ENCODE measurements around the gene CST9L.

CST9L gene

DNA sequence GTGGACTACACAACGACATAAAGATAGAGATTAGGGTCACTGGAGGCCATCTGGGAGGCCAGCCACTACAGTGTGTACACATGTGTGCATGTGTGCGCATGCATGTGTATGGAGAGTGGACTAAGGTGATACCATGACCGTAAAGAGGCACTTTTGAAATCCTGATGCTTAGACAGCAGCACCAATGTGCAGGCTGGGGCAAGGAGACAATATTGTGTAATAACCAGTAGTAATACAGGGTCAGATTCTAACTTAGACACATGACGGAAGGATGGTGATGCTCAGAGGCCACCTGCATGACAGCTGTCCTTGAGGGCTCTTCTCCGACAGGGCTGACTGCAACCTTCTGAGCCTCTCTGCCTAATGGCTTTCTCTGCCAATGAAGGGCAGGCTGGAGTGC lies 25.5 kb downstream of the CST9L start:
- no peak for FAIRE-seq

DNA sequence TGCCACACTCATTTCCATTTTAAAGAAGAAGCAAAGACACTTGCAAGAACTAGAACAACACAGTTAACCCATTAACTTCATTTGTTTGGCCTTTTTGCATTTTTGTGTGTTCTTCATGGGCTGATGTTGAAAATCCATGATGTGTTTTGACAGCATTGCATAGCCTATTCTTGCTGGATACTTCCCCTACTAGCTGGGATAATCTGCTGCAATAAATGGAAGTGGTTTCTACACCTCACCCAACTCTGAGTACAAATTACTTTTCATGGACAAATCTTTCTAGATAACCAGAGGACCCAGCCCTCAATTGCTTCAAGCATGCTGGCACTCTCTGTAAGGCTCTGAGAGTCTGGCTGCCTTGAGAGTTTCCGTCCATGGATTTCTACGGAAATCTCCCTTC lies 26.5 kb downstream of the CST9L start:
- FAIRE-seq: no peak

DNA sequence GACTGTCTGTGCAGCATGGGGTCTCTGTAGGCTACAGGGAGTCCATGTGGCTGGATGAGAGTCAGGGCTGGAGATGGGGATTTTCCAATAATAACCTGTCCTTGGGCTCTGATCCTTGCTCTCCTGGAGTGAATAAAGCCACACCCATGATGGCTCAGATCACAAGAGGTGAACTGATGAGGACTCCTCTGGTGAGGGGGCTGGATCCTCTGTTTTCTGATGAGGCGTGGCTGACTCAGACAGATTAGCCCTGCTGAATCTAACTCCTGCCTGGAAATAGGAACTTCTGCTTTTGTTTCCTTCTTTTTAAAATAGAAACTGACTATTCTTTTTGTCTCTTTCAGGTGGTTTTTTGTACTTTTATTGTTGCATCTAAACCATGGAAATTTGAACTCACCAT lies 27.0 kb downstream of the CST9L start:
- no peak for FAIRE-seq

DNA sequence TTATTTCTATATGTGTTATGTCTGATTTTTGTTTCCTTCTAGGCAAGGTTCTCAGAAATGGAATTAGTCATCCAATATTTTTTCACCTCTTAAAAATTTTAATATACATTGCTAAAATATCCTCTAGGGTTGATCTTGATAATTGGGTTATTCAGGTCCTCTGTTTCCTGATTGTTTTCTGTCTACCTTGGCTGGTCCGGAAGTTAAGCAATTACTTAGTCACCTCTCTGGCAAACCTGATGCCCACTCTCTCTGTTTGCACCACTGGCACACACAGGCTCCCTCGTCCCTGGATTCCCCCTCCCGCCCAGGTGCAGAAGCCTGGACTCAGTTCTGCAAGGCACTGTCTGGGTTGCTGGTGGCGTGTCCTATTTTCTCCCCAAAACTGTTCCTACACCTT lies 27.7 kb downstream of the CST9L start:
- no peak for FAIRE-seq

DNA sequence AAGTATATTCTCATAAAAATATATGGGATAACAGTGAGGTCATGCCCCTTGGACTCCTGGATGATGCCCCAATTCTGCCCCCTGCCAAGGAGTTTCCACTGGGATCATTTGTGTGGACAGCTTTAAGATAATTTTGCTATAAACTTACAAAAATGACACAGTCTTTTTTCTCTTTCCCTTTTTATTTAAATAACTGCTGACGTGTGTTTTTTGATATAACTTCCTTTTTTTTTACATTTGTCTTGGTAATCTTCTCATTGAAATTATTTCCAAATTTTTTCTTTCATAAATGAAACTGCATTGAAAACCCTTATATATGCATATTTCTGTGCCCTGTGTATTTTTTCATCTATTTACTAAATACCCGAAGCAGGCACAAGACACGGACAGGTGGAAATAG lies 31.3 kb downstream of the CST9L start:
- no peak for FAIRE-seq

DNA sequence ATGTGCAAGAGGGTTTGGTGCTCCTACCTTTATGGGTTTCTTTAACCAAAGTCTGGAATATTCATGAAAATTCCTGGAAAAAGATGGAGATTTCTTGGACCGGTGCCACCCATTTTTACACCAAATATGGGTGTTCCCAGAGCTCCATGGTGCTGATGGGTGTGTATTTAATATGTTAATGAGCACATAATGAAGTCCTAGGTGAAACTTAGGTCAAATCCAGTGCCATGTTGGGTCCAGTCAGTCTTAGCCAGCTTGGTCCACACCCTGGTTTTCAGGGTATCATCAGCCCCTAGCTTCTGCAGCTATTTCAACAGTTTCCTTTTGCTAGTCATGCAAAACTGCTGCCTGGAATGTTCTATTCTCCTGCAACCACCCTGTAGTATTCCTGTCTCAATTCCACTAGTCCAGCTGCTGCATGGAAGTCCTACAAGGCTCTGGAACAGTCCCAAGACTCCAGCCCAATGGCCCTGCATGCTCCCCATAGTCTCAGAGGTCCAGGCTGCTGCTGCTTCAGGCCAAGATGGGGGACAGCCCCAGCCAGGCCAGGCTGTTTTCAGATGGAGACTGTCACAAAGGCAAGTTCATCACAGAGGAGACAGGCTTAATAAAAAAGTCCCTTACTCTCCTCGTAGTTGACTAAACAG lies 31.8 kb downstream of the CST9L start:
- FAIRE-seq: no peak

DNA sequence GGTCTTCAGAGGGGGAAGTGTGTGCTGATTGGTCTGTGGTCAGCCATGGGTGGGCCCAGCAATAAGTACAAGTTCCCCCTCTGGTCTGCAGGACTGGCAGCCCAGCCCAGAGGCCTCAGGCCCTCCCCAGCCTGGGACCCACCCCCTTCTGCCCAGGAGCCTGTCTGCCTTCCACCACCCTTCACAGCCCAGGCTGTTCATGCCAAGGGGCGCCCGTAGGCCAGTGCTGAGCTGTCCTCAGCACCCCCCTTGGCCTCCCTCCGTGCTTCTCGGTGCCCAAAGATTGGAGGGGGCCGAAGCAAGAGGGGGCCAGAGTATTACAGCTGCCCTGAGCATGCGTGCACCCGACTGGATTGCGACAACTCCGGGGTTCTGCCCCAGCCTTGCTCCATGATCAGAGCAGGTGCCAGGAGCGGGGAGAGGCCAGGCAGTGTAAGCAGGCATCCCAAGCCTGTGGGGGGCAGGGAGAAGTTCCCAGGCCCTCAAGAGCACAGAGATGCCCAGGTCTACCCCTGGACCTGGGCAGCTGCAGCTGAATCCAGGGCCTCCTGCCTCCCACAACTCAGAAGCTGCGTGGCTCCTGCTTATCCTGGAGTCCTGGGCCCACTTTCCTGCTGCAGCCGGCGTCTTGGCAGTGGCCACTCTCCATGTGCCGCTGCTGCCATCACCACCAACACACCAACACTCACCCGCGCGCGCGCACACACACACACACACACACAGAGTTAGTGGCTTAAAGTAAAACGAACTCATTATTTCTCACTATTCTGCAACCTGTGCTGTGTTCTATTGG lies 33.3 kb downstream of the CST9L start:
- FAIRE-seq: no peak

DNA sequence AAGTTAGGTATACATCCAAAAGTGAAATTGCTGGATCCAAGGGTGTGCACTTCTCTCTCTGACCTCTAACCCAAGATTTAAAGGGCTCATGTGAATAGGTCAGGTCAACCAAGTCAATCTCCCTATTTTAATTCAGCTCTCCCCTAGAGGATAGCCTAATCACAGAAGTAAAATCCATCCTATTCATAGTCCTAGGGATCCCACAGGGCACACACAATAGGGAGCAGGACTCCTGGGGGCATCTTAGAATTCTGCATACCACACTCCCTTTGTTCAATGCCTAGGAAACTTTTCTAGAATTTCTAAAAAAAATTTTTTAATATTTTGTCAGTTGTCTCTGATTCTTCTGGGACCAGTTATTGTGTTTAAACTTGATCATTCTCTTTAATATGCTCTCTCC lies 35.1 kb downstream of the CST9L start:
- no peak for FAIRE-seq

DNA sequence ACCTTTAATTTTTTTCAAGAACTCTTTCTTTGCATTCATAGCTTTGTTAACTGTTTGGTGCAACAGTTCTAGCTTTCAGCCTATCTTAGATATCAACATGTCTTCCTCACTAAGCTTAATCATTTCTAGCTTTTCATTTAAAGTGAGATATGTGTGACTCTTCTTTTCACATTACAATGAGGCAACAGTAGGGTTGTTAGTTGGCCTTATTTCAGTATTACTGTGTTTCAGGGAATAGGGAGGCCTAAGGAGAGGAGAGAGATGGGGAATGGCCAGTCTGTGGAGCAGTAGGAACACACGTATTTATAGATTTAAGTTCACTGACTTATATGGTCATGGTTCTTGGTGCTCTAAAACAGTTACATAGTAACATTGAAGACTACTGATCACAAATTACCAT lies 35.8 kb downstream of the CST9L start:
- no peak for FAIRE-seq

DNA sequence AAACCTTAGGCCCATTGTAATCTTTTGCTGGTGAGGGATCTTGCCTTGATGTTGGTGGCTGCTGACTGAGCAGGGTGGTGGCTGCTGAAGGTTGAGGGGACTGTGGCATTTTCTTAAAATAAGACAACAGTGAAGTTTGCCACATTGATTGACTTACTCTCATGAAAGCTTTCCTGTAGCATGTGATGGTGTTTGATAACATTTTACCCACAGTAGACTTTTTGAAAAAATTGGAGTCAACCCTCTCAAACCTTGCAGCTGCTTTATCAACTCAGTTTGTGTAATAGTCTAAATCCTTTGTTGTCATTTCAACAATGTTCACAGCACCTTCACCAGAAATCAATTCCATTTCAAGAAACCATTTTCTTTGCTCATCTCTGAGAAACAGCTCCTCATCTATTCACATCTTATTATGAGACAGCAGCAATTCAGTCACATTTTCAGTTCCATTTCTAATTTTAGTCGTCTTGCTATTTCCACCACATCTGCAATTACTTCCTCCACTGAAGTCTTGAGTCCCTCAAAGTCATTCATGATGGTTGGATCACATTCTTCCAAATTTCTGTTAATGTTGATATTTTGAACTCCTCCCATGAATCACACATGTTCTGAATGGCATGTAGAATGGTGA lies 37.2 kb downstream of the CST9L start:
- no peak for FAIRE-seq

DNA sequence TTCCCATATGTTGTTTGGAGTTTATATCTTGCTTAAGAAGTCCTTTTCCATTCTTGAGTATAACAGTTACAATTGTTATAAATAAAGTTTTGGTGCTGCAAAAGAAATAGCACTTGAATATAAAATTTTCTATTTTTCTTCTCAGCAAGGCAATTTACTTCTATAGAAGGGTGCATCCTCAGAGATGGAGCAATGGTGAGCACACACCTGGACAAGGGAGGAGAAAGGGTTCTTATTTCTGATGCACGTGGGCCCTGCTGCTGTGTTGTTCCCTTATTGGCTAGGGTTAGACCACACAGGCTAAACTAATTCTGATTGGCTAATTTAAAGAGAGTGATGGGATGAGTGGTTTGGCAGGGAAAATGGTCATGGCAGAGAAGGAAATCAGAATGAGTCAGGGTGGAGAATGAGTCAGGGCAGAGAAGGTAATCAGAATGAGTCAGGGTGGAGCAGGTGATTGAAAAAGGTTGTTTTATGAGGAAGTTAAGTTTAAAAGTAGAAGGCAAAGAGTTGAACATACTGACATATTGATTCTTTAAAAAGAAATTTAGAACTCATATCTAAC lies 39.3 kb downstream of the CST9L start:
- FAIRE-seq: no peak

DNA sequence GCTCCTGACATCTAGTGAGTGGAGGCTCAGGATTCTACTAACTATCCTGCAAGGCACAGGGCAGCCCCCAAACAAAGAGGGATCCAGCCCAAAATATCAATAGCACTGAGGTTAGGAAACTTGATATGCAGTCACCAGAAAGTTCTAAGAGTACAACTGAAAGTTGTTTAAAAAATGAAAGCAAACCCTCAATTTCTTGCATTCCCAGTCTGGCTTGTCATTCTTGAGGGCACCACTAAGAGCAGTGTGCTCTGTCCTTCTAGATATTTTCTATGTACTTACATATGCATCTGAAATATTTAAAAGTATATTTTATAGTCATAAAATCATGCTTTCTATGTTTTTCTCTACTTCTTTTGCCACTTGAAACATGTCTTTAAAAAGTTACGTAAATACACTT lies 41.4 kb downstream of the CST9L start:
- no peak for FAIRE-seq

DNA sequence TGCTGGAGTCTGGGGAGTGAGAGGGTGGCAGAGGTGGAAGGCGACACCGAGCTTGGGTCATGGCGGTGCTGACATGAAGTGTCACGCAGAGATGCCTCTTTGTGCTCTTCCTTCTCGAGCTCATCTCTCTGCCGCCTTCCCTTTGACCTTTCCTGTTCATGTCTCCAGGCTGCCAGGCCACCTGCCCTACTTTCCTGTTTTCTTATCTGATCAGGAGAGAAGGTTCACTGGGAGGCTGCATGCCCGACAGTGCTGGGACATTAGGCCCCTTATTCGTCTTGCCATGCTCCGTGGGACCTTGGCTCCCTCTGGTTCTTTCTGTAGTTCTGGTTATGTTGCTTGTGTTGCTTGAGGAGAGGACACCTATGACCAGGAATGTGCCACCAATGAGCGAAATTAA lies 44.1 kb downstream of the CST9L start:
- FAIRE-seq: no peak

DNA sequence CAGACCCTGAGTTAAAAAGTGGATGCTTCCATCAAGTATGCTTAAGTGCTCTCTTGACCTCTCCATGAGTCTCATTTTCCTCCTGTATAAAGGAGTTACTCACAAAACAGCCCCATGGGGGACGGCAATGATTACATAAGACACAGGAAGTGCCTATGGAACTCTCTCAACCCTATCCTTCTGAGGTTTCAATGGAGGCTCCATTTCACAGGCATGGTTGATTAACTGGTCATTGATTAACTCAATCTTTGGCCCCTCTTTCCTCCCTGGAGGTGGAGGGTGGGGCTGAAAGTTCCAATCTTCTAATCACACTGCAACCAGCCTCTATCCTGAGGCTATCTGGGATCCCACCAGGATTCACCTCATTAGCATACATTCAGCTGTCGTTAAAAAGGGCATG lies 48.1 kb downstream of the CST9L start:
- FAIRE-seq: no peak

DNA sequence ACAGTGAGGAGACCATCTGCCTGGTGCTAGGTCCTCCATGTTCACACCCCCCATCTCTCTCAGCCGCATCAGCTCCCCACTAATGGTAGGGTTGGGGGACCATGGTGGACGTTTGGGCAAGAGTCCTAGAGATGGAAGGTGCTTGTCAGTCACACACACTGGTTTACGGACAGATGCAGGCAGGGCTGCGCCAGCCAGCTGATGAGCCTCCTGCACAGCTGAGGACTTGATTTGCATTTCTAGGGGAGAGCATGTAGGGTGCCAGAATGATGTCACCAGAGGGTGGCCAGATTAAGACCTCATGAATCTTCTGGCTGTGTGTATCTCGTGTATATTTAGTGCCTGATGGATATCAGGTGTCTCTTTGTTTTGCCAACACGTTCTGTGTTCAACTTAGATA lies 48.7 kb downstream of the CST9L start:
- no peak for FAIRE-seq

DNA sequence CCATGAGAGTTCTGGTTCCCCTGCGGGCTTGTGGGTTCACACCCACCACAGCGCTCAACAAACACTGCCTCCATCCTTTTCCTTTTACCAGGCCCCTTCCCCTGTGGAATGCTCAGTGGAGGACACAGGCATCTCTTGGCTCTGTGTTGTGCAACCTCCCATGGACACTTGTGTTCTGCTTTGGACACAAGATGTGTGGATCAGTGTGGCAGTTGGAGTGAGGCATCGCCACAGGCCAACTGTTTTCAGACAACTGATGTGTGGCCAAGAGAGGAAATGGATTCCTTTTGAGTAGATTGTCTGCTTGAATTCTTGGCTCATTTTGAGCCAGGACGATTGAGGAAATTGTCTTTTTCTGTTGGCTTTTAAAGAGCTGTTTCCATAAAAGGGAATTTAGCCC lies 50.6 kb downstream of the CST9L start:
- no peak for FAIRE-seq

DNA sequence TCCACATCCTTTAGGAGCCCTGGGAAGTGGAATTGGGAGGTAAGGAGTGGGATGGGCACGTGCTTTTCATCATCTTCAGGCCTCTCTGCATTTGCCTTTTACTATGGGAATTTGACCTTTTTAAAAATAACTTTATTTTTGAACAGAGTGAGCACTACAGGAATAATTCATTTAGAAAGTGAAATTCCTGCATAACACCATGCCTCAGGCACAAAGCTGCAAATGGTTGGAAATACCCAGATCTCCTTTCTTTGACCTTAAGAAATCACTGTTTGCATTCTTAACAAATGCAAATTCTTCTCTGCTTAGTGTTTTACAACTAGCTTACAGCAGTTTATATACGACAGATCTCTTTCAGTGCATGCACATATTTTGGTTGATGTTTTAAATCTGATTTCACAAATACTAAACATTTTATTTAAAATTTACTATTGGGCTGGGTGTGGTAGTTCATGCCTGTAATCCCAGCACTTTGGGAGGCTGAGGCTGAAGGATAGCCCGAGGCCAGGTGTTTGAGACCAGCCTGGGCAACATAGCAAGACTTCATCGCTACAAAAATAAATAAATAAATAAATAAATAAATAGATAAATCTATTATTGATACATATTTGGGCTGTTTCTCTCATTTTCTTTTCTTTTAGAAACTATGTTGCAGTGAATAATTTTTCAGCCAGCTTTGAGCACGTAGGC lies 52.9 kb downstream of the CST9L start:
- FAIRE-seq: no peak

DNA sequence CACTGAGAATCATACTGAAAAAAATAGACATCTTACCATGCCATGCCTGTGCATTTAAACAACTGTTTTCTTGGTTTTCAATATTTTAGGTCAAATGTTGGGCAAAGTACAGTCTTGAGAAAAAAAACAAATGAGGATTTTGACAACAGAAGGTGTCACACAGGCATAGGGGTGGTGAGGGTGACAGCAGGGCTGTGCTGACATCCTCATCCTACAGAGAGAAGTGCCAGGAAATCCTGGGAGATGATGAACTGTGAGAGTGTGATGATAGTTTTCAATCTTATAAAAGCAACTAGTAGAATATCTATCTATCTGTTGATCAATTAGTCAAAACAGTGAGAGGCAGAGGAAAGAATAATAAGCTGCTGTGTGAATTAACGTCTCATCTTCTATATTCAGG lies 53.4 kb downstream of the CST9L start:
- no peak for FAIRE-seq

All from islet of Langerhans (tissue), 1 donor.